ENCODE measurements around the gene ORMDL1. TPM values are rescaled to one million over a fixed set of nuclear protein-coding genes. Genes with fewer than 3 reads are reported as not detected.

Gene ORMDL1, protein sequence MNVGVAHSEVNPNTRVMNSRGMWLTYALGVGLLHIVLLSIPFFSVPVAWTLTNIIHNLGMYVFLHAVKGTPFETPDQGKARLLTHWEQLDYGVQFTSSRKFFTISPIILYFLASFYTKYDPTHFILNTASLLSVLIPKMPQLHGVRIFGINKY
- 121 and 138 TPM in 2 replicates for total RNA-seq (2014; rRNA removed; shearing (Covaris generic))
- 103 and 128 TPM in 2 replicates for polyA plus RNA-seq (2014; cell fraction: nucleus; rRNA removed)

DNA sequence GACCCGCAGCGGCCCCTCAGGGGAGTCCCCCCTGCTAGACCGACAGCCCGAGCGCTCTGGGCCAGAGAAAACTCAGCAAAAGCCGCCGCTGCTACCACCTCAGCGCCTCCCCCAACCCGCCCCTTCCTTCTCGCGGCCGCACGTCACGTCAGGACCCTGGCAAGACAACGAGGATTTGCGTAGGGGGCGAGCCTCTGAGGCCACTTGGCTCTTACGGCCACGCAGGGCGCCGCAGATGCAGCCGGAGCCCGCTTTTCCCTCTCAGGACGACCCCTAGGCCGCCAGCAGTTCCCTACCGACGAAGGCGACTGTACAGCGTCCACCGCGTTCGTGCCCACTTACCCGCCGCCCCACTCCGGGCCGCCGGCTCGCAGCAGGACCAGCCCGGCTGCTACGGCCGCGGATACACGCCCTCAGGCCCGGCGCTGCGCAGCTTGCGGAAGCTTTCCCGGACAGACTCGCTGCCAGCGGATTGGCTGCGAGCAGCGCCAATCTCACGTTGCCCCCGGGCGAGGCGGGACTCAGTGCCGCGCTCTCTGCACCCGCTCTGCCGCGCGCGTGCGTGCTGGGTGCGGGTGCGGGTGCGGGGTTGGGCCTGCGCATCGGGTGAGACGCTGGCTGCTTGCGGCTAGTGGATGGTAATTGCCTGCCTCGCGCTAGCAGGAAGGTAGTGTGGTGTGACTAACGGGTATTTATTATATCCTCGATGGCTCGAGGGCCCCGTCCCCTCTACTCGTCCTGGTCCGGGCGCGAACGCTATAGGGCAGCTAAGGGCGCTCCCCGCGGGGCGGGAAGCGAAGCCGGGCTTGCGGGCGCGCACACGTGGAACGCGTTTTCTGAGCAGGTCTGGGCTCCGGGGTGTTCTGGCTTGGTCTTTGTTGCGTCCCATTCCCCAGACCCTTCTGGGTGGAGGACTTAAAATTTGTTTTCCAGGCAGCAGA lies at the start of gene ORMDL1, which contains the start of gene PMS1:
Gene ORMDL1 (minus strand): TSS at position 413 of the 941 bp plus-strand sequence. CDS start 1,744 bp downstream, outside the sequence.
Gene PMS1 (plus strand): TSS at position 524 of the 941 bp plus-strand sequence. CDS start 7,360 bp downstream, outside the sequence.
- peak; percentile 93 for DNase-seq (ENCODE audit: extremely low read depth, low read depth)

- no peak for DNase-seq (ENCODE audit: extremely low read depth, low read depth)
Measured at GRCh38 chr2:189830510-189830909, 46.4 kb upstream of the ORMDL1 start.

GRCh38 chr2:189829102-189829833 lies 45.1 kb upstream of the ORMDL1 start:
- no peak for DNase-seq (ENCODE audit: extremely low read depth, low read depth)

GRCh38 chr2:189826039-189826438 lies 41.9 kb upstream of the ORMDL1 start:
- no peak for DNase-seq (ENCODE audit: extremely low read depth, low read depth)

- DNase-seq (ENCODE audit: extremely low read depth, low read depth): no peak
Measured at GRCh38 chr2:189824694-189825396, 40.7 kb upstream of the ORMDL1 start.

- no peak for DNase-seq (ENCODE audit: extremely low read depth, low read depth)
Measured at GRCh38 chr2:189821953-189822748, 38.0 kb upstream of the ORMDL1 start.

DNA sequence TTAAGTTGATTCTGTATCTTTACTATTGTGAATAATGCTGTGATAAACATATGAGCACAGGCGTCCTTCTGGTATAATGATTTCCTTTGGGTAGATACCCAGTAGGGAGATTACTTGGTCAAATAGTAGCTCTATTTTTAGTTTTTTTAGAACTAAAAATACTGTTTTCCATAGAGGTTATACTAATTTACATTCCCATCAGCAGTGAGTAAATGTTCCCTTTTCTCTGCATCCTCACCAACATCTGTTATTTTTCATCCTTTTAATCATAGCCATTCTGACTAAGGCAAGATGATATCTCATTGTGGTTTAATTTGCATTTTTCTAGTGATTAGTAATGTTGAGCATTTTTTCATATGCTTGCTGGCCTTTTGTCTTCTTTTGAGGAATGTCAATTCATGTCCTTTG lies 35.2 kb upstream of the ORMDL1 start:
- no peak for DNase-seq (ENCODE audit: extremely low read depth, low read depth)

GRCh38 chr2:189818249-189819038 lies 34.3 kb upstream of the ORMDL1 start:
- no peak for DNase-seq (ENCODE audit: extremely low read depth, low read depth)

GRCh38 chr2:189803431-189803830 lies 19.3 kb upstream of the ORMDL1 start:
- DNase-seq (ENCODE audit: extremely low read depth, low read depth): no peak

DNA sequence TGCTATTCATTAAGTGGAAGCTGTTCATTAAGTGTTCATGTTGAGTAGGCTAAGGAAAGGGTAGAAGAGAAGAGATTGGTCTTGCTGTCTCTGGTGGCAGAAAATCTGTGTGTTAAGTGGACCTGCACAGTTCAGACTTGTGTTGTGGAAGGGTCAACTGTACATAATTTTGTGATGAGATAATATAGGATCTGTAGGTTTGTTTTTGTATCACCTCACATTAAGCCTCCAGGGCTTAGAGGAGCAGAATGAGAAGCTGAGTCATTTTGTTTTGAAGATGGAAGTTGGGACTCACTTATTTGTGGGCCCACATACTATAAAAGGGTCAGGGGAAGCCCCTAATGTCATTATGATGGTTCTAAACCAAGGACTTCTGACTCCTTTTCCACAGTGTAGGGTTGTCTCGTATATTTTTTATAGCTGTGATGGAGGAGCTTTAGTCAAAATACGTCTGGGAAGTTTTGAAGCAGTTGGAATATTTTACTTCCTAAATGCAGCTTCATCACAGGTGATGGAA lies 18.3 kb upstream of the ORMDL1 start:
- no peak for DNase-seq (ENCODE audit: extremely low read depth, low read depth)

GRCh38 chr2:189799531-189799930 lies 15.4 kb upstream of the ORMDL1 start:
- DNase-seq (ENCODE audit: extremely low read depth, low read depth): no peak

- DNase-seq (ENCODE audit: extremely low read depth, low read depth): no peak
Measured at GRCh38 chr2:189799030-189799331, 14.8 kb upstream of the ORMDL1 start.

GRCh38 chr2:189798312-189799029 lies 14.3 kb upstream of the ORMDL1 start:
- peak; percentile 46 for DNase-seq (ENCODE audit: extremely low read depth, low read depth)

- DNase-seq (ENCODE audit: extremely low read depth, low read depth): no peak
Measured at GRCh38 chr2:189797902-189798301, 13.8 kb upstream of the ORMDL1 start.

- no peak for DNase-seq (ENCODE audit: extremely low read depth, low read depth)
Measured at GRCh38 chr2:189794310-189794709, 10.2 kb upstream of the ORMDL1 start.

DNA sequence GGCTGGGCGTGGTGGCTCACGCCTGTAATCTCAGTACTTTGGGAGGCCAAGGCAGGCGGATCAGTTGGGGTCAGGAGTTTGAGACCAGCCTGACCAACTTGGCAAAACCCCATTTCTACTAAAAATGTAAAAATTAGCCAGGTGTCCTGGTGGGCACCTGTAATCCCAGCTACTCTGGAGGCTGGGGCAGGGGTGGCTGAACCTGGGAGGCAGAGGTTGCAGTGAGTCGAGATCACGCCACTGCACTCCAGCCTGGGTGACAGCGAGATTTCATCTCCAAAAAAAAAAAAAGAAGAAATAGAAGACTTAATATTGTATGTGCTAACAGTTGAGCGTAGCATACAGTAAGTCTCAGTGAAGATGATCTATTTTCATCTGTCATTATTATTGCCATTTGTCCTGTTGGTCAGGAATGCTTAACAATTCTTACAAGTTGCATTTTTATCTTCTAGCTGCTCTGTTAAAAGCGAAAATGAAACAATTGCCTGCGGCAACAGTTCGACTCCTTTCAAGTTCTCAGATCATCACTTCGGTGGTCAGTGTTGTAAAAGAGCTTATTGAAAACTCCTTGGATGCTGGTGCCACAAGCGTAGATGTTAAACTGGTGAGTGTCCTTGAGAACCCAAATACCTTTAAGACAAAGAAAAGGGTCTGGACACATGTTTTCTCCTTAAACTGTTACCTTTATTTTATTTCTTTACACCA lies 7.4 kb upstream of the ORMDL1 start:
- DNase-seq (ENCODE audit: extremely low read depth, low read depth): no peak

GRCh38 chr2:189783451-189783926 lies 650 bp downstream of the ORMDL1 start:
- DNase-seq (ENCODE audit: extremely low read depth, low read depth): peak; percentile 17

All from NCI-H460 (cell line).